Stimulated activated CD4-positive, alpha-beta T cell treated with anti-CD3 and anti-CD28 coated beads, Interleukin-1b, Interleukin-23, amount 100 ng/mL, for 4 hours (primary cell): Measurements from ENCODE around the gene ADRM1.

Experiments
- DNase-seq, 2 donors: peaks; one replicate each; pipeline ENCODE4 v3.0.0-alpha.2; 2020; ENCODE audit warnings: low read depth in 2 of 2

Gene ADRM1

DNA sequence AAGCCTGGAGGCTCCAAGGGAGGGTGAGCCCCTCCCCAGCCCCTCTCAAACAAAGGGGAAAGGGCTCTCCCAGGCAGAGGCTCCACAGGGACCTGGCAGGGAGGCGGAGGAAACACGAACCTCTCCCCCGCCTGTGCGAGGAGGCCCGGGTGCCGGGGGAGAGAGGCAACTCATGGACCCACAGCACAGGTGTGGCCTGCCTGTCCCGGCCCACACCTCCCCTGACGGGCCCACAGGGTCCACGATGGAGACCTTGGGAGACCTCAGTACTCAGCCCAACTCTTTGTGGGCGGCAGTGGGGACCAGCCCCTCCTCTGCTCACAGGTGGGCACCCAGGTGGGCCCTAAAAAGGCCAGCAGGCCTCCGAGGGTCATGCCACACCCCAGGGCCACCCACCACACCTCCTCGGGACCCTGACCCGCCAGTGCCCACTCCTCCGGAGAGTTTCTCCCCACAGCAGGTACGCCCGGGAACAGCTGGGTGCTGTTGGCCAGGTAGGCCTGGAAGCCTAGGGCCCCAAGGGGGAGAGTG is 52.1 kb downstream of the ADRM1 start:
- DNase-seq, result no peak

GRCh38 chr20:62355516-62355877 is 52.7 kb downstream of the ADRM1 start:
- no peak for DNase-seq

DNA sequence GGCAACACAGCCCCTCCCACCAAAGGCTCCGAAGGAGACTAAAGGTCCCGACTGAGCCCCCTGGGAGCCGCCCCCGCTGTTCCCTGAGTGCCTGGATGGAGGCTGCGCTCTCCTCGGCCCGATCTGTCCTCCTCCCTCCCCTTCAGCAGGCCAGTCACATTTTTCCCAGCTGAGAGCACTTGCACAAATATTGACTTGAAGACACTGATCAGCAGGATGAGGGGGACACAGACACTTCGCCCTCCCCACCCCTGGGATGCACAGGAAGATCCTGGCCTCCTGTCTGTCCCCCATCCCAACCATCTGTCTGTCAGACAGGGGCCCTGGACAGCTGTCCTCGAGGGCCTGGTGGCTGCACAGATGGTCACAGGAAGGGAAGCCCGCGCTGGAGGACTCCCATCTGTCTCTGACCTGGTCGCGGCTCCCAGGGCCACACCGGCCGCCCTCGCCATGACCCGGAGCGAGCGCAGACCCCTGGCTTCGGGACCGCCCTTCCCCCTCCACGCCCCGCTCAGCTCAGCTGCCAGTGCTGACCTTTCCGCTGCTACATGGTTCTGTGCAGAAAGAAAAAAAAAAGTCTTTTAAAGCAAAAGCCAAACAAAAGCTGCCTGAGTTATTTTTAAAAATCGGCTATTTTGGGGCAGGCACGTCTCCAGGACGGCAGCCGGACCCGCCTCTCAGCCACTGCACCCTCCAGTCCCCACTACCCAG is 53.2 kb downstream of the ADRM1 start:
- no peak for DNase-seq

DNA sequence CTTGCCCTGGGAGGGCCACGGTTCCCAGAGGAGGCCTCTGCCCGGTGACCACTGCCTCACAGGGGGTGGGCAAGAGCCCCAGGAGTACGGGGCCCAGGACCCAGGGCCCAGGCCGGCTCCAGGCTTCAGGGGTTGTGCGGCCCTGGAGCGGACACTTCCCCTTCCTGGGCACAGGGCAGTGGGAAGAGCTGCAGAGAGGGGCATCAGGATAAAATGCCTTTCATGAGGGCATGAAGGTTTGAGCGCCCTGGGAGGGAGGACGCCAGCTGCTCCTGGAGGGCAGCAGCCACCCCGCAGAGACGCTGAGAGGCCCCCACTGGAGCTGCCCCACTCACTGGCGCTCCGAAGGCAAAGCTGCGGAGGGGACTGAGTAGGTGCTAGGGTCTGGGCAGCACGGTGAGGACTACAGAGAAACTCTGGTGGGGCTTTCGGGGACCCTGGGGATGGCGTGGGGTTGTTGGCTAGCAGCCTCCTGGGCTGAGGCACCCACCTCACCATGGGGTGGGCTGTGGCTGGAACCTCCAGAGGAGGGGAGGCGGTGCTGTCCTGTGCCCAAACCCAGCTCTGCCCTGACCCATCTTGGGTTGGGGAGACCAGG is 53.9 kb downstream of the ADRM1 start:
- no peak for DNase-seq

- no peak for DNase-seq
Measured at GRCh38 chr20:62357187-62357667, 54.4 kb downstream of the ADRM1 start.

DNA sequence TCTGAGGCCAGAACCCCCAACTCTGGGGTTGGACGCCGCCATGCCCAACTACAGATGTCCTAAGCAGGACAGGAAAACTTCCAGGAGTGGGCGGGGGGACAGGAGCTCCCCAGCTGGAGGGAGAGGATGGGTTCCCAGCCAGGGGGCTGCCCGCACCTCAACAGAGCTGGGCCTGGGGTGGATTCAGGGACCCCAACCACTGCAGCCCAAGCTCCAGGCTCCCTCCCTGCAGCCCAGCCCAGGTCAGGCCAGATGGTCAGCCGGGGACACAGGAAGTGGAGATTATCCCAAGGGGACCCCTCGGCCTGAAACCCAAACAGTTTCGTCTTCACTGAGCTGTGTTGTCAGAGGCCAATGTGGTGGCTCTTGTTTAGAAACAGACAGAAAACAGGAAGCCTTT is 54.9 kb downstream of the ADRM1 start:
- DNase-seq, result no peak
